ENCODE data around the gene RAB40C.

DNA sequence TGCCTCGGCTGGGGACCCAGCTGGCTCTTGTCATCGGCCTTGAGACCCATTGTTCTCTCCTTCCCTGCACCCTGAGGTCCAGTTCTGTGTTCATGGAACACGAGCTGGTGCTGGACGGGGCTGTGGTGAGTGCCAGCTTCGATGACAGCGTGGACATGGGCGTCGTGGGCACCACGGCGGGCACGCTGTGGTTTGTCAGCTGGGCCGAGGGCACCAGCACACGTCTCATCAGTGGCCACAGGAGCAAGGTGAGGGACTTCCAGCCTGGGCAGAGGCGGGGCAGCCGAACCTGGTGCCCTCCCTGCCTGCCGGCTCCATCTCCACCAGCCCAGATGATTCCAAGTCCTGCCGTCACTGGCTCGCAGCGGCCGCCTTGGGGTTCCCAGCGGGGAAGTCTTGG, 72.7 kb downstream of the RAB40C start:
- TF ChIP-seq, protein P1, sequence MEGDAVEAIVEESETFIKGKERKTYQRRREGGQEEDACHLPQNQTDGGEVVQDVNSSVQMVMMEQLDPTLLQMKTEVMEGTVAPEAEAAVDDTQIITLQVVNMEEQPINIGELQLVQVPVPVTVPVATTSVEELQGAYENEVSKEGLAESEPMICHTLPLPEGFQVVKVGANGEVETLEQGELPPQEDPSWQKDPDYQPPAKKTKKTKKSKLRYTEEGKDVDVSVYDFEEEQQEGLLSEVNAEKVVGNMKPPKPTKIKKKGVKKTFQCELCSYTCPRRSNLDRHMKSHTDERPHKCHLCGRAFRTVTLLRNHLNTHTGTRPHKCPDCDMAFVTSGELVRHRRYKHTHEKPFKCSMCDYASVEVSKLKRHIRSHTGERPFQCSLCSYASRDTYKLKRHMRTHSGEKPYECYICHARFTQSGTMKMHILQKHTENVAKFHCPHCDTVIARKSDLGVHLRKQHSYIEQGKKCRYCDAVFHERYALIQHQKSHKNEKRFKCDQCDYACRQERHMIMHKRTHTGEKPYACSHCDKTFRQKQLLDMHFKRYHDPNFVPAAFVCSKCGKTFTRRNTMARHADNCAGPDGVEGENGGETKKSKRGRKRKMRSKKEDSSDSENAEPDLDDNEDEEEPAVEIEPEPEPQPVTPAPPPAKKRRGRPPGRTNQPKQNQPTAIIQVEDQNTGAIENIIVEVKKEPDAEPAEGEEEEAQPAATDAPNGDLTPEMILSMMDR (IDR thresholded peaks at IDR 0.05), result no peak
- no peak for TF ChIP-seq POLR2A (IDR thresholded peaks at IDR 0.05)

Measured in lower leg skin (tissue), 3 donors.